Erythroblast (primary cell): ENCODE measurements around the gene AUTS2.

Source experiments
- GATA1 ChIP-seq: IDR thresholded peaks from 2 replicates; pipeline ENCODE4 v1.6.1; 2011; ENCODE audit warnings: low read depth, mild to moderate bottlenecking, control low read depth, low read length, moderate library complexity
- POLR2A ChIP-seq: IDR thresholded peaks from 2 replicates; pipeline ENCODE4 v1.6.1; 2011; ENCODE audit warnings: mild to moderate bottlenecking, low read length

- TF ChIP-seq POLR2A (no peak), GATA1 (no peak)
Measured at GRCh38 chr7:69849268-69849667, 251.0 kb downstream of the AUTS2 start.
